ENCODE measurements around the gene ANXA6.

- TF ChIP-seq CTCF (optimal IDR thresholded peaks at IDR 0.05 in 1 of 3, IDR thresholded peaks at IDR 0.05 in 1 of 3, conservative IDR thresholded peaks at IDR 0.05 in 1 of 3; ENCODE audit: extremely low read depth in 1 of 3, insufficient read depth in 2 of 3, low read length in 3 of 3) = no peak
- no peak for TF ChIP-seq EZH2 (IDR thresholded peaks at IDR 0.05; ENCODE audit: low read length)
These were observed 4.3 kb downstream of the ANXA6 start for GRCh38 chr5:151153300-151153699.
